IMR-90 (cell line): ENCODE data around the gene VPS8. TPM values are rescaled to one million over a fixed set of nuclear protein-coding genes. Genes with fewer than 3 reads are reported as not detected.

Experiments used
- ATAC-seq: fragments of 200-7000 bp; cut with Tn5 transposase; 2 replicates; pipeline ENCODE4 v1.9.1; 2020; ENCODE audit warnings: low read depth, mild to moderate bottlenecking, moderate library complexity
- BruUV-seq: library from RNA; stranded (reverse); fragments of 400-500 nt; replicated peaks from 2 replicates; lab custom pipeline; 2021; lab: Mats Ljungman, UMichigan
- CTCF ChIA-PET: fragments of 300-600 bp; formaldehyde crosslinking; extraction: SDS; loops from one replicate; lab custom pipeline; 2021; ENCODE audit warnings: antibody characterized with exemption; lab: Yijun Ruan, JAX
- POLR2A ChIA-PET: fragments of 300-600 bp; sonication (Branson Sonifier 250); formaldehyde crosslinking; loops from one replicate; lab custom pipeline; 2022; ENCODE audit warnings: antibody characterized with exemption; ENCODE audit not compliant: unreplicated experiment; lab: Charles Lee
- DNase-seq: peaks from one replicate; pipeline ENCODE4 v3.0.0; 2013
- H2AFZ ChIP-seq: replicated peaks from 2 replicates; pipeline ENCODE3; 2013; ENCODE audit warnings: low read length, mild to moderate bottlenecking; ENCODE audit not compliant: poor library complexity
- H2AK5ac ChIP-seq: 2 replicates; pipeline ENCODE4 v1.6.1; 2013; ENCODE audit warnings: low read depth, low read length, inconsistent platforms
- H2AK9ac ChIP-seq: replicated peaks from 2 replicates; pipeline ENCODE3; 2013; ENCODE audit warnings: mild to moderate bottlenecking, low read depth, low read length, moderate library complexity; ENCODE audit not compliant: poor library complexity
- H2BK120ac ChIP-seq: 2 replicates; pipeline ENCODE4 v1.6.1; 2013; ENCODE audit warnings: low read depth, low read length, inconsistent platforms
- H2BK15ac ChIP-seq: 3 replicates; pipeline ENCODE4 v1.6.1; 2013; ENCODE audit warnings: low read depth, low read length, inconsistent platforms
- H2BK20ac ChIP-seq: 2 replicates; pipeline ENCODE4 v1.6.1; 2013; ENCODE audit warnings: low read depth, mild to moderate bottlenecking, inconsistent platforms, low read length, moderate library complexity
- H2BK5ac ChIP-seq: 2 replicates; pipeline ENCODE4 v1.6.1; 2013; ENCODE audit warnings: mild to moderate bottlenecking, low read depth, low read length, inconsistent platforms; ENCODE audit not compliant: poor library complexity, severe bottlenecking
- H3K14ac ChIP-seq: replicated peaks from 2 replicates; pipeline ENCODE4 v1.6.1; 2013; ENCODE audit warnings: low read depth, low read length, inconsistent platforms
- H3K18ac ChIP-seq: 2 replicates; pipeline ENCODE4 v1.6.1; 2013; ENCODE audit warnings: low read depth, low read length, control low read depth
- H3K23ac ChIP-seq: 2 replicates; pipeline ENCODE4 v1.6.1; 2013; ENCODE audit warnings: low read depth, low read length, inconsistent platforms
- H3K27ac ChIP-seq: 2 replicates; pipeline ENCODE4 v1.5.1; 2013; ENCODE audit warnings: mild to moderate bottlenecking, control low read depth, low read length; ENCODE audit not compliant: insufficient read depth
- H3K27me3 ChIP-seq: 2 replicates; pipeline ENCODE4 v1.6.1; 2013; ENCODE audit warnings: low read length; ENCODE audit not compliant: control insufficient read depth, insufficient read depth
- H3K36me3 ChIP-seq: 2 replicates; pipeline ENCODE4 v1.6.1; 2013; ENCODE audit warnings: low read length, mixed read lengths; ENCODE audit not compliant: control insufficient read depth, insufficient read depth
- H3K4ac ChIP-seq: 2 replicates; pipeline ENCODE4 v1.6.1; 2013; ENCODE audit warnings: low read depth, low read length, inconsistent platforms
- H3K4me1 ChIP-seq: 2 replicates; pipeline ENCODE4 v1.6.1; 2013; ENCODE audit warnings: low read length, mixed read lengths; ENCODE audit not compliant: control insufficient read depth, insufficient read depth
- H3K4me2 ChIP-seq: 2 replicates; pipeline ENCODE4 v1.6.1; 2013; ENCODE audit warnings: low read depth, mild to moderate bottlenecking, control low read depth, low read length, moderate library complexity
- H3K4me3 ChIP-seq: 2 replicates; pipeline ENCODE4 v1.5.1; 2013; ENCODE audit warnings: low read depth, mild to moderate bottlenecking, control low read depth, low read length, moderate library complexity; ENCODE audit not compliant: insufficient read depth
- H3K56ac ChIP-seq: 2 replicates; pipeline ENCODE4 v1.6.1; 2013; ENCODE audit warnings: low read length, inconsistent platforms; ENCODE audit not compliant: insufficient read depth; ENCODE audit errors: extremely low read depth
- H3K79me1 ChIP-seq, 2 experiments: 2 replicates each; pipeline ENCODE4 v1.6.1; 2013; ENCODE audit warnings: low read length in 2 of 2, inconsistent platforms in 1 of 2, low read depth in 1 of 2
- H3K9ac ChIP-seq: 2 replicates; pipeline ENCODE4 v1.6.1; 2013; ENCODE audit warnings: low read depth, low read length, control low read depth
- H3K9me1 ChIP-seq: 2 replicates; pipeline ENCODE4 v1.6.1; 2013; ENCODE audit warnings: low read length, inconsistent platforms; ENCODE audit not compliant: insufficient read depth
- H3K9me3 ChIP-seq: 2 replicates; pipeline ENCODE4 v1.6.1; 2013; ENCODE audit warnings: low read length; ENCODE audit not compliant: control insufficient read depth, insufficient read depth
- H4K20me1 ChIP-seq: 2 replicates; pipeline ENCODE4 v1.6.1; 2013; ENCODE audit warnings: low read length, inconsistent platforms; ENCODE audit not compliant: insufficient read depth
- H4K5ac ChIP-seq: 2 replicates; pipeline ENCODE4 v1.6.1; 2013; ENCODE audit warnings: mild to moderate bottlenecking, low read depth, low read length, control low read depth
- H4K8ac ChIP-seq, 2 experiments: 2 replicates each; pipeline ENCODE4 v1.6.1; 2013; ENCODE audit warnings: low read depth in 2 of 2, low read length in 2 of 2, control low read depth in 1 of 2, inconsistent platforms in 1 of 2
- H4K91ac ChIP-seq: 2 replicates; pipeline ENCODE4 v1.6.1; 2013; ENCODE audit warnings: low read depth, low read length, inconsistent platforms; ENCODE audit not compliant: insufficient read depth
- CEBPB ChIP-seq: IDR thresholded peaks from 2 replicates; pipeline ENCODE4 v1.6.1; 2012; ENCODE audit warnings: low read depth, low read length, improper control_type of control experiment
- MAFK ChIP-seq: IDR thresholded peaks from 2 replicates; pipeline ENCODE4 v1.6.1; 2012; ENCODE audit warnings: low read depth, low read length, improper control_type of control experiment
- NFE2L2 ChIP-seq: fragments of 150-350 bp; IDR thresholded peaks from 2 replicates; pipeline ENCODE4 v1.6.1; 2016; ENCODE audit warnings: low read depth, mild to moderate bottlenecking, low read length
- RAD21 ChIP-seq: IDR thresholded peaks from 2 replicates; pipeline ENCODE4 v1.6.1; 2012; ENCODE audit warnings: low read length, improper control_type of control experiment
- WGBS, 2 experiments: methylation state at CpG; one replicate each; pipeline versions ENCODE4 v1.1.5 to v1.1.7; 2013; ENCODE audit warnings: missing lambda C conversion rate in 2 of 2; ENCODE audit not compliant: insufficient read length in 1 of 2; ENCODE audit errors: extremely low coverage in 2 of 2; 5-methylcytosine and 5-hydroxymethylcytosine counted together
- dilution Hi-C: fragments of 300-500 bp; cut with HindIII; formaldehyde crosslinking; loops from one replicate; pipeline ENCODE4 v1.14.3; 2018; ENCODE audit warnings: low sequenced_read_pairs; ENCODE audit not compliant: unreplicated experiment
- in situ Hi-C: fragments of 300-500 bp; cut with MboI; formaldehyde crosslinking; loops from 3 replicates; pipeline ENCODE4 v1.14.3; 2019; ENCODE audit warnings: low sequenced_read_pairs, inconsistent platforms, mixed read lengths
- intact Hi-C: fragments of 100-400 bp; cut with micrococcal nuclease; formaldehyde crosslinking; loops from 2 replicates; pipeline ENCODE4 v1.10.0; 2022
- polyA plus RNA-seq, 3 experiments: library from polyadenylated mRNA; depleted of rRNA; stranded (reverse); fragments of >200 nt; gene quantifications; 2 replicates each; pipeline ENCODE4 v1.2.3, GENCODE V29; 2012; ENCODE audit warnings: low replicate concordance in 1 of 3
- total RNA-seq: library from RNA; depleted of rRNA; stranded (reverse); fragments of >200 nt; gene quantifications from 2 replicates; pipeline ENCODE4 v1.2.3, GENCODE V29; 2012
- TF ChIP-seq, protein P1 (sequence below): fragments of 150-350 bp; IDR thresholded peaks from 2 replicates; pipeline ENCODE4 v1.6.1; 2016; ENCODE audit warnings: low read depth, mild to moderate bottlenecking, low read length, moderate library complexity, borderline replicate concordance

The VPS8 gene
- total and polyA plus RNA-seq, 2 of the 4 experiments (the other 2 are of a cell fraction) = 14.0 to 56.1 TPM

DNA sequence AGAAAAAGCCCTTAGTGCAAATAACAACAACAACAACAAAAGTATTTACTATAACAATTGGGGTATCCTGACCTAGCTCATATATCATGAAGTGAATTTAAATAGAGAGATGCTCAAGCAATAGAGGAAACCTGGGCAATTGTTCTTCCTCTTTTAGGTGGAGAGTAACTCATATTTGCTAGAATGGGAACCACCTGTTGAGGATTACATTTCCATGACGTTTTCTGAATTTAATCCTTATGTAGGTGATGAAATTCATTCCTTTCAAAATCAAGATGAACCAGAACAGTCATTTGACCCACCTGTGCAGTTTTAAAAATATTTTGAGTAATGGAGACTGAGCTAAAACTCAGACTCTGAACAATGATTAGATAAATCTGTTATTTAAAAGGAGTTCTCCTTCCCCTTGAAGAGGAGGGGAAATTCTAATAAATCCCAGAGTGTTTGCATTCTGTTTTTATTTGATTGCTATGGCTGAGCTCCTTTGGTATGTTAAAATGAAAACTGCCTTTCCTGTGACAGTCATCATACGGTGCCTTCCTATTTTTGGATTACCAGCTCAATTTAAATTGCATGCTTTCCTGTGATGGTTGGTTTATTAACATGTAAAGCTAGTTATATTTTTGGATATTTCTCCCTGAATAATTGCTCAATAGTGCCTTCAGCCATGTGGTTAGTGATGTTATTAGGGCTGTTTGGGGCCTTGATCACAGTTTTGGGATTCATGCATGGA, 24.3 kb downstream of the VPS8 start:
- intact Hi-C loops (no loop called here), in situ Hi-C loops (no loop called here), dilution Hi-C loops (no loop called here)
- Histone ChIP-seq H4K5ac (no peak overlapping the region), H2BK120ac (no peak overlapping the region), H2BK15ac (no peak overlapping the region), H4K8ac (no peak overlapping the region), H4K20me1 (no peaks in the 10 kb centered on the region), H3K79me1 (no peaks in the 10 kb centered on the region), H4K91ac (no peak overlapping the region), H3K9me1 (0 out of 2 replicates have a peak, but pooled peaks cover 3% of the 10 kb centered on the region), H2AFZ (no peak overlapping the region), H3K18ac (no peak overlapping the region), H3K36me3 (peaks cover 9% of the 10 kb centered on the region), H2BK20ac (no peak overlapping the region), H2BK5ac (no peak overlapping the region), H2AK5ac (no peak overlapping the region), H3K4me1 (no peaks in the 10 kb centered on the region), H3K9ac (no peak overlapping the region), H3K23ac (no peak overlapping the region), H3K9me3 (no peaks in the 10 kb centered on the region), H3K4me2 (no peak overlapping the region), H3K14ac (no peak overlapping the region), H3K27me3 (no peaks in the 10 kb centered on the region), H2AK9ac (no peak overlapping the region), H3K4me3 (no peak overlapping the region), H3K27ac (no peak overlapping the region), H3K56ac (no peak overlapping the region), H3K4ac (no peak overlapping the region)
- DNase-seq (no peak), ATAC-seq (no peak)
- WGBS, 2 experiments = no CpG with 5 or more reads among the region's 2 CpGs
- TF ChIP-seq NFE2L2 (no peak), CEBPB (no peak), RAD21 (no peak), MAFK (no peak)
- TF ChIP-seq, protein P1, sequence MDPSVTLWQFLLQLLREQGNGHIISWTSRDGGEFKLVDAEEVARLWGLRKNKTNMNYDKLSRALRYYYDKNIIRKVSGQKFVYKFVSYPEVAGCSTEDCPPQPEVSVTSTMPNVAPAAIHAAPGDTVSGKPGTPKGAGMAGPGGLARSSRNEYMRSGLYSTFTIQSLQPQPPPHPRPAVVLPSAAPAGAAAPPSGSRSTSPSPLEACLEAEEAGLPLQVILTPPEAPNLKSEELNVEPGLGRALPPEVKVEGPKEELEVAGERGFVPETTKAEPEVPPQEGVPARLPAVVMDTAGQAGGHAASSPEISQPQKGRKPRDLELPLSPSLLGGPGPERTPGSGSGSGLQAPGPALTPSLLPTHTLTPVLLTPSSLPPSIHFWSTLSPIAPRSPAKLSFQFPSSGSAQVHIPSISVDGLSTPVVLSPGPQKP = no peak
- no TSS peak for BruUV-seq
- ChIA-PET CTCF (interaction anchor here (0.6 kb wide), 1 partner anchor 13 kb away, joined by 3 read pairs; no protein-coding TSS in a partner anchor), POLR2A (no interaction called here)
